Measurements from ENCODE around the gene GDPD4. TPM values are rescaled to one million over a fixed set of nuclear protein-coding genes. Genes with fewer than 3 reads are reported as not detected.

Gene GDPD4
- total and polyA plus RNA-seq, 8 donors = 0.12 TPM; not detected in 7

- no peak overlapping the region for H3K4me3 ChIP-seq
- intact Hi-C loops (cut with DNase I; ENCODE audit: low total_unique reads) = no loop called here
- no peaks in the 10 kb centered on the region for H3K9me3 ChIP-seq
- H3K36me3 ChIP-seq = no peaks in the 10 kb centered on the region
- WGBS, 5 donors = 71 to 94% (median 74%) methylated on average over 2 of the region's 2 CpGs
- H3K27ac ChIP-seq = no peak overlapping the region
- H3K4me1 ChIP-seq = no peaks in the 10 kb centered on the region
- TF ChIP-seq CTCF (IDR thresholded peaks at IDR 0.05) (no peak), POLR2A (IDR thresholded peaks at IDR 0.05) (no peak), POLR2AphosphoS5 (IDR thresholded peaks at IDR 0.05) (no peak), EP300 (IDR thresholded peaks at IDR 0.05) (no peak)
- H3K27me3 ChIP-seq = no peaks in the 10 kb centered on the region
- DNase-seq = no peak
These were observed 22.6 kb downstream of the GDPD4 start for GRCh38 chr11:77278595-77279506.

- 54 to 80% (median 65%) methylated on average over 2 of the region's 2 CpGs for WGBS, 5 donors
- intact Hi-C loops (cut with DNase I; ENCODE audit: low total_unique reads) = no loop called here
- Histone ChIP-seq H3K4me1 (no peaks in the 10 kb centered on the region), H3K27ac (no peak overlapping the region), H3K4me3 (no peak overlapping the region), H3K36me3 (no peaks in the 10 kb centered on the region), H3K9me3 (no peaks in the 10 kb centered on the region), H3K27me3 (no peaks in the 10 kb centered on the region)
- DNase-seq = no peak
- no peak for TF ChIP-seq POLR2A (IDR thresholded peaks at IDR 0.05)
- no peak for TF ChIP-seq EP300 (IDR thresholded peaks at IDR 0.05)
- TF ChIP-seq POLR2AphosphoS5 (IDR thresholded peaks at IDR 0.05) = no peak
- TF ChIP-seq CTCF (IDR thresholded peaks at IDR 0.05) = no peak
These were observed 25.2 kb downstream of the GDPD4 start for GRCh38 chr11:77276271-77276670.

GRCh38 chr11:77270921-77271320 lies 30.6 kb downstream of the GDPD4 start:
- H3K4me3 ChIP-seq = no peak overlapping the region
- H3K36me3 ChIP-seq = no peaks in the 10 kb centered on the region
- WGBS, 5 donors = 74 to 82% (median 76%) methylated on average over 3 of the region's 3 CpGs
- no peaks in the 10 kb centered on the region for H3K4me1 ChIP-seq
- TF ChIP-seq EP300 (IDR thresholded peaks at IDR 0.05) (no peak), POLR2A (IDR thresholded peaks at IDR 0.05) (no peak), CTCF (IDR thresholded peaks at IDR 0.05) (no peak), POLR2AphosphoS5 (IDR thresholded peaks at IDR 0.05) (no peak)
- no peaks in the 10 kb centered on the region for H3K9me3 ChIP-seq
- DNase-seq = no peak
- no peaks in the 10 kb centered on the region for H3K27me3 ChIP-seq
- no peak overlapping the region for H3K27ac ChIP-seq
- intact Hi-C loops (cut with DNase I; ENCODE audit: low total_unique reads) = no loop called here

GRCh38 chr11:77269484-77270123 lies 31.9 kb downstream of the GDPD4 start:
- intact Hi-C loops (cut with DNase I; ENCODE audit: low total_unique reads) = no loop called here
- TF ChIP-seq CTCF (IDR thresholded peaks at IDR 0.05) = no peak
- no peak for TF ChIP-seq POLR2A (IDR thresholded peaks at IDR 0.05)
- no peak for TF ChIP-seq POLR2AphosphoS5 (IDR thresholded peaks at IDR 0.05)
- no peak for TF ChIP-seq EP300 (IDR thresholded peaks at IDR 0.05)
- Histone ChIP-seq H3K36me3 (no peaks in the 10 kb centered on the region), H3K9me3 (peaks cover 0 to 2% (median 0%) of the 10 kb centered on the region in 4 donors), H3K4me1 (no peaks in the 10 kb centered on the region), H3K27me3 (no peaks in the 10 kb centered on the region), H3K27ac (no peak overlapping the region), H3K4me3 (no peak overlapping the region)
- WGBS, 5 donors = 63 to 72% (median 69%) methylated on average over 1 of the region's 1 CpG
- peak in 1 of 2 donors; percentile 26 for DNase-seq

All from stomach (tissue), 9 donors.